HG03378 (cell line): ENCODE measurements around the gene SPTBN4.
"Not testable (repeated sequence)": the region's sequence is repeated elsewhere in the genome, so short reads cannot be mapped to it uniquely, and the experiment has no call there.

Experiments
- ATAC-seq: cut with Tn5 transposase; IDR thresholded peaks from one replicate; pipeline ENCODE4 v1.9.1; 2021; ENCODE audit warnings: mild to moderate bottlenecking, moderate library complexity; ENCODE audit not compliant: unreplicated experiment

Gene SPTBN4

DNA sequence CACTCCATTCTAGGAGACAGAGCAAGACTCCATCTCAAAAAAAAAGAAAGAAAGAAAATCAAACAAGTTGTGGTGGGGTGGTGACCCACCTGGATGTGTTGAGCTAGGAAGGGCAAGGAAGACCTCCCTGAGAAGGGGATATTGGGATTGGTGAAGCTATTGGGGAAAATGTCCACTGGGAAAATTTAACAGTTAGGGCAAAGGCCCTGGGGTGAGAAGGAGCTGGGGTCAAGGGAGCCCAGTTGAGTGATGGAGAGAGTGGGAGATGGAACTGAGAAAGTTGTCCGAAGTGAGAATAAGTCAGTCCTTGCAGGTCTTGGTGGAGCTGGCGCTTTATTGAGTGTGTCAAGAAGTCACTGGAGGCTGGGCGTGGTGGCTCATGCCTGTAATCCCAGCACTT, 28.5 kb upstream of the SPTBN4 start:
- no peak for ATAC-seq

DNA sequence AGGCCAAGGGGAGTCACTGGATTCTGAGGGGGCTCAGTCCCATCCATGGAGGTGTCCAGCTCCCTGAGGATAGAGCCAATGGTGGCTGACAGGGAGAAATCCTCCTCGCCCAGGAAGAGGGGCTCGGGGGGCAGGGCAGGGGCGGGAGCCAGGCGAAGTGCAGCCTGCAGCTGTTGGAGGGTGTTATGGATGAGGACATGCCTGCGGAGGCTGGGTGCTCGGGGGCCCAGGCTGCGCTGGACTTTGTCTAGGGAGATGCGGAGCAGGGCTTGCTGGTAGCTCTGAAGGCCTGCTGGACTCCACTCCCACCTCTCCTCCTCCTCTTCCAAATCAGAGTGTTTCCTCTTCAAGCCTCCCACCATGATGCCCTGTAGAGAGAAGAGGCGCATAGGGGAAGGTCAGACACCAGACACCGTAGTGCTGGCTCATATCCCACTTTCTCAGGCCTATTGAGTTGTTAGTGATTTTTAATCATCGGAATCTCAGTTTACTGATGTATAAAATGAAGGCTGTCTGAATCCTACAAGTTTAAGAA, 25.0 kb upstream of the SPTBN4 start:
- no peak for ATAC-seq

DNA sequence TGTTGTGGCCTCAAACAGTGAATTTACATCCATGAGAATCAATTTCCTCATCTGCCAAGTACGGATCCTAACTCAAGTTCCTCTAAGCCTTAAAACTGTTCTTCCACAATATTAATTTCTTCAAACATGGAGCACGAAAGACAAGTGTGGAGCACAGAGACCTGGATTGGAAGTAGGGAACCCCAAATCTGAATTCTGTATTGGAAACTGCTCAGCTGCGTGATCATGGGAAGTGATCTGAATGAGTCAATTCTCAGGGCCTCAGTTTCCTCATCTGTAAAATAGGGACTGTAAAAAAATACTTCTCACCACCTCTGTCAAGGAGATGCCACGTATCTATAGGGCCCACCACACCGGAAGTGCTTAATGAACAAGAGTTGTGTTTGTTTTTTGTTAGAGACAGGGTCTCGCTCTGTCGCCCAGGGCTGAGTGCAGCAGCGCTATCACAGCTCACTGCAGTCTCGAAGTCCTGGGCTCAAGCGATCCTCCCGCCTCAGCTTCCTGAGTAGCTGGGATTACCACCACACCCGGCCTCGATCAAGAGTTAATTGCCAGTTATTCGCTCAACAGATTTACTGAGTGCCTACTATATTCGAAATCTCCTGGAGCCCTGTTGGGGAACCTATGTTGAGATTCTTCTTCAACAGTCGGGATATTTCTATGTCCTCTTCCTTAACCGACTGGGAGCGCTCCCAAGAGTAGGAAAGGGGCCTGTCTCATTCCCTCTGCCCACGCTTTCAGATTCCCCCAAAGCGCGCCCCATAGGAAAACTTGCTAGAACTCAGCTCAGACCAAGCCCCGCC, 24.3 kb upstream of the SPTBN4 start:
- no peak for ATAC-seq

DNA sequence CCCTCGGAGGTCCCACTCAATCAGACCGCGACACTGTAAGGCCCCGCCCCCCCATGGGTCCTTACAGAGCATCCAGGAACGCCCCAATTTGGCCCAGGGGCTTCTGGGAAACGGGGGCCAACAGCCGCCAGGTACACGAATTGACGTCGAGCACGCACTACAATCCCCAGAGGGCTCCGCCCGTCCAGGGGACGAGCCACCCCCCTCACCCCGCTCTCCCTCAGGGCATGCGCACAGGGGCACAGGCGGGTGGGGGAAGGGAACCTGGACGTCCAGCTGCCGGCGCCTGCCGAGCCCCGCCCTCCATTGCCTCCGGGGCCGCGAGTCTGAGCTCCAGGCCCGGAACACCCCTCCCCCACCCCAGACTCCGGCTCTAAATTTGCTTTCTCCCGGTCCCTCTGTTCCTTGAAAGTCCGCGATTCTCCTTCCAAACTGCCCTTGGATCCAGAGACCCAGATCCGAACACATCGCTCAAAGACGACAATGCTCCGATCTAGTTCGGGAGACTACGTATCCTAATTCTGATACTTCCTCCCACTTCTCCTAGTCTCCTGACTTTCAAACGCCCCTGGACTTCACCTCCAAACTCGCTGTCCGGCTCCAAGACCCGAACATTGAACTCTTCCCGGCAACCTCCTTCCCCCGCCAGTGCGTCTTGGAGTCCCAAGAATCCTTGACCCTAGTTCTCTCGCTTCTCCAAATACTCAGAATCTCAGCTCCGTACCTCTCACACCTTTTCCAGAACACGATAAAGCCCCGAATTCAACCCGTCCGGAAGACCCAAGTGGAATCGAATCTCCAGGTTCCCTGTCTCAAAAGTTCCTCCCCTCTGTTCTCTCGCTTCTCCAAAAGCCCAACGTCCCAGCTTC, 23.4 kb upstream of the SPTBN4 start:
- peak; percentile 76 for ATAC-seq

DNA sequence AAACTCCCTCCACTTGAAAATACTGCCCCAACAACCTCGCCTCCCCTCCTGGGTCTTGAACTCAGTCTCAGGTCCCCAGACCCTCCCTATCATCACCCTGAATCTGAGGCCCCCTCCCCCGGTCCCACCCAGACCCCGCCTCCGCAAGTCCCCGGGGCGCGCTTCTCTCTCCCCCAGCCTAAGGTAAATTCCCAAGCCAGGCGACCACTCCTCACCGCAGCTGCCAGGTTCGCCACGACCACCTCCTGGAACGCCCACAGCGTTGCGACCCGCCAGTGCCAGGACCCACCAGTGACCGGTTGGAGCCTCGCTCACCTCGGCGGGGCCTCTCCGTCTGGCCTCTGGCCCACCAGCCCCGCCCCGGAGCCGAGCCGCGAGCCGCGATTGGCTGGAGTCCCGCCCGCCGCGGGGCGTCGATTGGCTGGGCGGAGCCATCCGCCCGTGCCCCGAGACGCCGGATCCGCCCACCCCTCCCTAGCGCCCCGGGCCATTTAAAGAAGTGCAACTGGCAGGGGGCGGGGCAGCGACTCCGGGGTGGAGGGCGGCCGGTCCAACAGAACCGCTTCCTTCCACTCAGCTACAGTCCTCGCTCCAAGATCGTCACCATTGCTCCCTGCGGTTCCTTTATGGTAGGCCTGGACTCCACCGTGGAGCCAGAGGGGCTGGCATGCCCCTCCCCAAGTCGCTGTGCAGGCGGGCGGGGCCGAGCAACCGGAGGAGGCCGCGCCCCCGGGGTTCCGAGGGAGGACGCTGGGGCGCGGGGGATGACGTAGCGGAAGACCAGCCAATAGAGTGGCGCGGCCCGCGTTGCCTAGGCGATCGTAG, 22.6 kb upstream of the SPTBN4 start, which contains the start of gene SERTAD3:
SERTAD3 (minus strand) TSS at position 336 of the 825 bp plus-strand sequence. CDS start 2,255 bp downstream, outside the sequence.
- ATAC-seq, result peak; percentile 53

DNA sequence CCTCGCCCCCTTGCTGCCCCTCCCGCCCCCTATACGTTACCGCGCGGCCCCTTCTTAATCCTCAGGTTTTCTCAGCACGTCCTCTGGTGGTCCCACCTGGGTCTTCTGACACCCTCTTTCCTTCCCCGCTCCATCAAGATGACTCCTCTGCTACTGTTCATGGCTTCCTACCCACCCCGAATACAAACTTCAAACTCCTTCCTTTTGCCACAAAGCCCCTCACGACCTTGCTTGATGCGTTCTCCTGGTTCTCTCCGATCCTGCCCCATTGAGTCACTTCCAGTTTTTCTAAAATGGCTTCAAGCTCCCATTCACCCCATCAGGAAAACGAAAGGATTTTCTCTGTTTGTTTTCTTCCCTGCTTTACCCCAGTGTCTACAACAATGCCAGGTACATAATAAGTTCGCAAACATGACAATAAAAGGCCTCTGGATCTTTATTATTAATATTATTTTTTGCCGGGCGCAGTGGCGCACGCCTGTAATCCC, 21.9 kb upstream of the SPTBN4 start:
- no peak for ATAC-seq

DNA sequence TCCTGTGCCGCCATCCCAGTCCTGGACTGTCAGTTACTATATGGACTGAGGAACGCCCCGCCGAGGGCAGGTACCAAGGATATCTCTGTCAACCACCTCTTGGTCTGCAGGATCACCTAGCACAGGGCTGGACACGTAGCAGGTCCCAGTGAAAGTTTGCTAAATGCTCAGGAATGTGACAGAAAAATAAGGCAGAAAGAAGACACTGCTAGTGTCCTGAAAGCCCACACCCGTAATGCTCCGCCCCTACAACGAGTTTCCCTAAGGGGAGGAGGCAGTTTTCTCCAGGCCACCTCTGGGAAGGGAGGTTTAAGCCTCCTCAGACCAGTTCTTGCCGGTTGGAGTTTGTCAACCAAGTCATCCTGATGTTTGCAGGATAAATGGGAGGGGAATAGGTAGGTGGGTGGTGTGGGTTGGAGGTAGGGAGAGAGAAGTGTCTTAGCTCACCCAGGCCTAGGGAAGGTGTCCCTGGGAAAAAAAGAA, 21.0 kb upstream of the SPTBN4 start:
- no peak for ATAC-seq

DNA sequence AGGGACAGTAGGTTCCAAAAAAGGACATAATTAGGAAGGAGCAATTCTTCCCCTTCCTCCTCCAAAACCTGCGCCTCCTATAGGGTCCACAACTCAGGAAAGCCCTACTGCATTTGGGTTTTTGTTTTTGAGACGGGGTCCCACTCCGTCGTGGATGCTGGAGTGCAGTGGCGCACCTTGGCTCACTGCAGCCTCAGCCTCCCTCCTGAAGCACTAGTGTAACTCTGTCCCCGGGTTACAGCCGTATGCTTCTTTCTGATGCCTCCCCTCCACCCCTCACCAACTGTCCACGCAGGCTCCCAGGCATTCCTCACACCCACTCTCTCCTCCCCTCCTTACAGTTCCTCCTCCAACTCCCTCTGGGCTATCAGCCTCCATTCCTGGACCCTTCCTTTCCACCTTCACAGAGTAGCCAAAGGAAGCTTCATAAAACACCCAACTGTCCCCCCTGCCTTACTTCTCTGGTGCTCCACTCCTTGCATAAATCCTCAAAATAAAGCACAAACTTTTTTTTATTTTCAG, 20.5 kb upstream of the SPTBN4 start:
- ATAC-seq, result no peak

DNA sequence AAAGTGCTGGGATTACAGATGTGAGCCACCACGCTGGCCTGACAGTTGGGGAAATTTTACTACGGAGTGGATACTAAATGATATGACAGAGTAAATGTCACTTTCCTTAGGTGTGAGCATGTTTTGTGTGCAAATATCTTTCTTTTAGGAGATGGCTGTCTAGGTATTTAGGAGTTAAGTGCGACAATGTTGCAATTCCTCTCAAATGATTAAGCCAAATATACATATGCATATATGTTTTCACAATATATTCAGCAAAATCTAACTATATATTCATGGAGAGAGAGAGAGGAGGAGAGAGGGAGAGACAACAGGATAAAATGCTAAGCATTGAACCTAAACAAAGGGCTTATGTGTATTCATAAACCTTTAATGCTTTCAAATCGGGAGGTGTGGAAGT, 17.3 kb upstream of the SPTBN4 start:
- no peak for ATAC-seq

DNA sequence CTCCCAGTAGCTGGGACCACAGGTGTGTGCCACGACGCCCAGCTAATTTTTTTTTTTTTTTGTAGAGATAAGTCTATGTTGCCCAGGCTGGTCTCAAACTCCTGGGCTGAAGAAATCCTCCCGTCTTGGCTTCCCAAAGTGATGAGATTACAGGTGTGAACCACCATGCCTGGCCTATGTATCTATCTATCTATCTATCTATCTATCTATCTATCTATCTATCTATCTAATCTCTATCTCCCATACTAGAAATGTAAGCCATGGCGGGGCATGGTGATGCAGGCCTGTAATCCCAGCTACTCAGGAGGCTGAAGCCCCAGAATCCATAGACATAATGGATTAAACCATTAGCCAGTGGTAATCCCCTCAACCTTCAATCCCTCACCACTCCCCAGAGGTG, 16.1 kb upstream of the SPTBN4 start:
- no peak for ATAC-seq

DNA sequence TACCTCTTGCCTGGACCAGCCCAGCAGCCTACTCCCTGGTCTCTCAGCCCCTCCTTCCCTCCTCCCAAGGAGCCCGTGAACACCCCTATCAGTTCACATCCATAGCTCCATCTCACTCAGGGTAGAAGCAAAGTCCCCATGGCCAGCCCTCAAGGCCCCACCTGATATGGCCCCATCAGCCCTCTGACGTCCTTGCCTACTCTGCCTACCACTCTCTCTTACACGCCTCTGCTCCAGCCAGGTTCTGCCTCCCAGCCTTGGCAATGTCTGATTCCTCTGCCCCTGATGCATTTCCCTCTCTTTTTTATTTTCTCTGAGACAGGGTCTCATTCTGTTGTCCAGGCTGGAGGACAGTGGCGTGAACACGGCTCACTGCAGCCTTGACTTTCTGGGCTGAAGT, 14.8 kb upstream of the SPTBN4 start:
- ATAC-seq, result no peak

DNA sequence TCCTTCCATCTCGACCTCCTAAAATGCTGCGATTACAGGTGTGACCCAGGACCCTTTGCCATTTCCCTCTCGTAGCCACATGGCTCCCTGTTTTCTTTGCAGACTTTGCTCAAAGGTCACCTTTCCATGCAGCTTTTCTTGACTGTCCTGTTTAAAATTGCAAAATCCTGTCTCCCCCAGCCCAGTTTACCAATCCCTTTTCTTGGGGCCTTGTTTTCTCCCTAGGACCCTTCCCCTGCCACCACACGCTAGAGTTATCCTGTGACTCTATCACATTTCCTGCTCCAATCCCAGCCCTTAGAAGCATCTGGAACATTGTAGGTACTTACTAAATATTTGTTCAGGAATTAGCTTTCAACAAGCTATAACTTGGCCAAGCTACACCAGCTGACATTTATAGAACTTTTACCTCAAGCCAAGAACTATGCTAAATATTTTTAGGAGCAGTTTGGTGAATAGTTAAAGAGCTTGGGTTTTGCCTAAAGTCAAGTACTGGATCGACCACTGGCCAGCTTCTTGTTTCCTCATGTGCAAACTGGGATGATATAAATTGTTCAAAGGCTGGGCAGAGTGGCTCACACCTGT, 13.6 kb upstream of the SPTBN4 start:
- ATAC-seq, result no peak

DNA sequence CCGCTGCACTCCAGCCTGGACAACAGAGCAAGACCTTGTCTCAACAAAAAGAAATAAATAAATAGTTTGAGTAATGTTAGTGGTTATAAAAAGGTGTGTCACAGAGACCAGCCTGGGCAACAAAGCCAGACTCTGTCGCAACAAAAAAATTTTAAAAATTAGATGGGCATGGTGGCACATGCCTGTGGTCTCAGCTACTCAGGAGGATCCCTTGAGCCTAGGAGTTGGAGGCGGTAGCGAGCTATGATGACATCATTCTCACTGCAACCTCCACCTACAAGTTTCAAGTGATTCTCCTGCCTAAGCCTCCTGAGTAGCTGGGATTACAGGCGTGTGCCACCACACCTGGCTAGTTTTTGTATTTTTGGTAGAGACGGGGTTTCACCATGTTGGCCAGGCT, 12.9 kb upstream of the SPTBN4 start:
- not testable (repeated sequence) for ATAC-seq

DNA sequence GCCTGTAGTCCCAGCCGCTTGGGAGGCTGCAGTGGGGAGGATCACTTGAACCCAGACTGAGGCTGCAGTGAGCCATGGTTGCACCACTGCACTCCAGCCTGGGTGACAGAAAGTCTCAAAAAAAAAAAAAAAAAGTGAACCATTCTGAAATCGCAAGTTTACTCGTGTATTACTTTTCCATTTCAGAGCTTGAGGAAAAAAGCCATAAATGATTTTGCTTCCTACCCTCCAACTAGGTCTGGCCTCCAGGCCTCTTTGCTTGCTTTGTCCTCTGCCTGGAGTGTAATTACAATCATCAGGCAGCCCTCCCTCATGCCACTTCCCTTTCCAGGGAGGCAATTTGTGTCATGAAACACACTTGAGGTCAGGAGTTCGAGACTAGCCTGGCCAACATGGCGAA, 9.8 kb upstream of the SPTBN4 start:
- no peak for ATAC-seq

DNA sequence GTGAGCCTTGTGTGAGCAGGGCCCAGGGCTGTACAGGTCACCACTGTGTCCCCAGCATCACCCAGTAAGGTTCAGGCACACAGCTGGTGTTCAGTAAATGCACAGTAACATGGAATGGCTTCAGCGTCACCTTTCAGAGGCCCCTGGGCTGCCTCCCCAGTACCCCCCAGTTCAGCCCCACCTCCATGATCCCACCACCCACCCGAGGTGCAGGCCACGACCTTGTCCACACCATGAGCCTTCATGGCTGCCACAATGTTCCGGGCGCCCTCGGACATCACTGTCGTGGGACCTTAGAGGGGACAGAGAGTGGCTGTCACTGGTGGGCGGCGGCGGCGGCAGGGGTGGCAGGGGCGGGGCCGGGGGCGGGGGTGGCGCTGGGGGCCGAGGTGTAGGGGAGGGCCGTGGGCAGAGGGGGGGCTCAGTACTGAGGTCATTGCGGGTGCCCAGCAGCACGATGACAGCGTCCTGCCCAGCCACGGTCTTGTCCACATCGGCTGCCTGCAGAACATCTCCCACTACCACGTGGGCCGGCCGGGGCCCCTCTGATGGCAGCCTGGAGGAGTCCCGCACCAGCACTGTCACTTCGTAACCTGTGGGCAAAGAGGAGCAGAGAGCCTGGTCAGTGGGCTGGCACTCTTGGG, 8.7 kb upstream of the SPTBN4 start:
- ATAC-seq, result no peak

DNA sequence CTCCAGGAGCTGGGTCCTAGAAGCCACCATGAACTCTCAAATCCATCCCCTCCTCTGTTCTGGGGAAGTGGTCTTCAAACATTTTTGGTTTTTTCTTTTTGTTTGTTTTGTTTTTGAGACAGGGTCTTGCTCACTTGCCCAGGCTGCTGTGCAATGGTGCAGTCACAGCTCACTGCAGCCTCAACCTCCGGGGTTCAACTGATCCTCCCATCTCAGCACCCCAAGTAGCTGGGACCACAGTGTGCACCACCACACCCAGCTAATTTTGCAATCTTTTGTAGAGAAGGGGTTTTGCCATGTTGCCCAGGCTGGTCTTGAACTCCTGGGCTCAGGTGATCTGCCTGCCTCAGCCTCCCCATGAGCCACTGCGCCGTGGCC, 8.2 kb upstream of the SPTBN4 start:
- ATAC-seq, result no peak

DNA sequence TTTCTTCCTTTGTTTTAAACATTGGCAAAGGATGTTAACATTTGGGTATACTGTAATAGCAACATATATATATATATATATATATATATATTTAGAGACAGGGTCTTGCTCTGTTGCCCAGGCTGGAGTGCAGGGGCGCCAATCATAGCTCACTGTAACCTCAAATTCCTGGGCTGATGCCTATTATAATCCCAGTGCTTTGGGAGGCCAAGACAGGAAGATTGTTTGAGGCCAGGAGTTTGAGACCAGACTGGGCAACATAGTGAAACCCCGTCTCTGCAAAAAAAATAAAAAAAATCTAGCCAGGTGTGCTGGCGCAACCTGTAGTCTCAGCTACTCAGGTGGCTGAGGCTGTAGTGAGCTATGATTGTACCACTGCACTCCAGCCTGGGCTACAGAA, 6.6 kb upstream of the SPTBN4 start:
- ATAC-seq, result no peak

DNA sequence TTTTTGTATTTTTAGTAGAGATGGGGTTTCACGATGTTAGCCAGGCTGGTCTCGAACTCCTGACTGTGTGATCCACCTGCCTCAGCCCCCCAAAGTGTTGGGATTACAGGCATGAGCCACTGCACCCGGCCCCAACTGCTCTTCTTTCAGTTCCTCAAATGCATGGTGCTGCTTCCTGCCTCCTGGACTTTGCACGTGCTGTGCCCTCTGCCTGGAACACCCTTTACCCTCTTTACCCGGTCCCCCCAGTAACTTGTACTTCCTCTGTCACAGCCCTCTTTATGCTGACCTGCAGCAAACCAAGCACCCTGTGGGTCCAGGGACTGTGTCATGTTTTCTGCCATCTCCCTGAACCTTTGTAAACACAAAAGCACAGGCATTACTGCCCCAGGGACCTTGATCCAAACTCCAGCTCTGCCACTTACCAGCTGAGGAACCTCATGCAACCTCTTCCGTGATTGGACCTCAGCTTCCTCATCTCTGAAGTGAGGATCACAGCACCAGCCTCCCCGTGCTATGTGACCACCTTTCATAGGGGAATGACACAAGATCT, 5.1 kb upstream of the SPTBN4 start:
- ATAC-seq, result no peak

DNA sequence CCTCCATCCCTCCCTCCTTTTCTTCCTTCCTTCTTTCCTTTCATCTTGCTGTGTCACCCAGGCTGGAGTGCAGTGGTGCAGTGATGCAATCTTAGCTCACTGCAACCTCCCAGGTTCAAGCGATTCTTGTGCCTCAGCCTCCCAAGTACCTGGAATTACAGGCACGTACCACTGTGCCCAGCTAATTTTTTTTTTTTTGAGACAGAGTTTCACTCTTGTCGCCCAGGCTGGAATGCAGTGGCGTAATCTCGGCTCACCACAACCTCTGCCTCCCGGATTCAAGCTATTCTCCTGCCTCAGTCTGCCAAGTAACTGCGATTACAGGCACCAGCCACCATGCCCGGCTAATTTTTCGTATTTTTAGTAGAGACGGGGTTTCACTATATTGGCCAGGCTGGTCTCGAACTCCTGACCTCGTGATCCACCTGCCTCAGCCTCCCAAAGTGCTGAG, 3.2 kb upstream of the SPTBN4 start:
- not testable (repeated sequence) for ATAC-seq
